GM19467 (cell line): ENCODE data around the gene SLC25A26.

Source experiments
- ATAC-seq: cut with Tn5 transposase; IDR thresholded peaks from one replicate; pipeline ENCODE4 v1.9.1; 2021; ENCODE audit warnings: mild to moderate bottlenecking, moderate library complexity; ENCODE audit not compliant: unreplicated experiment

Gene SLC25A26

DNA sequence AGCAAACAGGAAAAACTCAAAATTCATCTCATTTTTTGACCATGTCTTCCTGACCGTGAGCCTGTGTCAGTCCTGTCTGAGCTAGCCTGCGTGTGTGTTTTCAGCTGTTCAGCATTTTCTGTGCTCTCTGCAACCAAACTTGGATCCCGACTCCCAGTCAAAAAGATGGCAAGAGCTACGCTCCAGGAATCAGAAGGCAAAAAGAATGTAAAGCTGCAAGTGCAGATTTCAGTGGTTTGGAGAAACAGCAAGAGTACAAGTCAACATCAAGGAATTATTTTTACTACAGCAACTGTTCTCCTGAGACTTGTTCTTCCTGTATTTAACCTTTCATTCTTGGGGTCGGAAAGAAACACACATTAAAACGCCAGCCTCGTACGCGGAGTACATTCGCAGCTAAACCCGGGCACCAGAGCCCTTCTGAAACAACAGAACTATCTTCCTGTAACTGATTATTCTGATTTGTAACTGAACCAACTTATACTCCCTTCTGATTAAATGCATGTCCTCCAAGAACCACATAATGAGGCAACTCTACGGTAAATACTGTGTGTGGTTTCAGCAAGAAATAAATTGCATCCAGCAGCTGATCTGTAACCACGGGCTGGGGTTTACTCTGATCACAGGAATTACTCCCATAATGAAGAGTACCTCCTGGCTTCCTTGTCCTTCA is 172.7 kb downstream of the SLC25A26 start:
- ATAC-seq: peak; percentile 9

DNA sequence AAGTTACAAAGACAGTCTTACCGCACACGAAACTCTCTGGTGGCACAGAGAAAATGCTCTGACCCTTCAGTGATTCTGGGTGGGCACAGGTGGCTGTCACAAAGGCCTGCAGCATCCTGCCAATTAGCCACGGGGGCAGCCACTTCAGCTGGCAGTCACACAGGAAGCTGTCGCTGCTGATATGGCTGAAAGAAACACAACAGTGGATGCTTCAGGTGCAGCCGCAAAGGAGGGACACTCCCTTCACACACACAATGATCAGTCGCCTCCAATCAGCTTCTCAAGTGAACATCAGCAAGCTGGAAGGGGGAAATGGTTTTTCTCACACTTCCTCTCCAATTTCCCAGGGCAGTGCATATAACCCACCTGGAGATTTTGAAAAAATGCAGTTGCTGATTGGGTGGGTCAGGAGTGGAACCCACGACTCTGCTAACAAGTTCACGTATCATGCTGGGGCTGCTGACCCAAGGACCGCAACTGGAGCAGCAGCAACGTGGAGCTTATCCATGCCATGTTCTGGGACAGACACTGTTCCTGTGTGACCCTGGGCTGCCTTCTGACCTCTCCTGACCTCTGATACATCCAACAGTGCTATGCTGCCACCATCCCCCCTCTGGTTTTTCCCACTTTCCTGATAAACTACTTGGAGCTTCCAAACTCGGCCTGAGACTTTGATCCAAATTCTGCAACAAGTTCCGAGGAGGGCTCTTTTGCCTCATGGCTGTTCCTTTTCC is 173.4 kb downstream of the SLC25A26 start:
- ATAC-seq: peak; percentile 69

DNA sequence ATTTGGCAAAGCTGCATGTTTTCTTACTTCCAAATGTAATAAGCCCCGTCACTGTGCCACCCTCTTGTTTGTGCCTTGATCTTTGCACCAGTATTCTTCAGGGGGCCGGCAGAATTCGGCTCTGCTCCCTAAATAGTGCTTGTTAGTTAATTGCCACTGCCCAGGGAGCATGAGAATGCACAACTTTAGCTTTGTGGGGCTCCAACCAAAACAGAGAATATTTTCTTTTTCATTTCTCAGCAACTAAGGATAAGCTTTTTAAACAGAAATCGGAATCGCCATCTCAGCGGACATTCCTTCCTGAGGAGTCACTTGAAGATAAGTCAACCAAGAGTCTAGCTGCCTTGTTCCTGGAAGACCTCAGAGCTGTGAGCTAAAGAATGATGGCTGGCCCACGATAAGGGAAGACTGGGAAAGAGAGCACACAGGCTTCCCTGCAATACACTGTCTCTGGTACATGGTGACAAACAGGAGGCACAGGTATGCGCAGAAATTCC is 174.0 kb downstream of the SLC25A26 start:
- no peak for ATAC-seq

DNA sequence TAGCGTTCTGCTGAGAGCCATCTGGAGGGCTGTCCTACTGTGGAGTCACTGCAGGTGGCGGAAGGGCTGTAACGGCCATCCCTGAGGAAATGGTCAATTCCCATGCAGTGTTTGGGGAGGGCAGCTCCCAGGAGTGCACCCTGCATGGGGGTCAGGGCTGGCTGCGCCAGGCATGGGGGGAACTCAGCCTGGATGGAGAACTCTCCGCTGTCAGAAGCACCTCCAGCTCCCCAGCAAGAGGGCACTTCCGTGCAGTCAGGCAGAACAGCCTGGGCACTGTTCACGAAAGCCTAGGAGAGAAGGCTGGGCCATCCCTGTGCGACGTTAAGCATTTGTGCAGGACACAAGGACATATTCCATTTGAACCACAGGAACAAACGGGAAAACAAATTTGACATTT is 174.8 kb downstream of the SLC25A26 start:
- no peak for ATAC-seq

DNA sequence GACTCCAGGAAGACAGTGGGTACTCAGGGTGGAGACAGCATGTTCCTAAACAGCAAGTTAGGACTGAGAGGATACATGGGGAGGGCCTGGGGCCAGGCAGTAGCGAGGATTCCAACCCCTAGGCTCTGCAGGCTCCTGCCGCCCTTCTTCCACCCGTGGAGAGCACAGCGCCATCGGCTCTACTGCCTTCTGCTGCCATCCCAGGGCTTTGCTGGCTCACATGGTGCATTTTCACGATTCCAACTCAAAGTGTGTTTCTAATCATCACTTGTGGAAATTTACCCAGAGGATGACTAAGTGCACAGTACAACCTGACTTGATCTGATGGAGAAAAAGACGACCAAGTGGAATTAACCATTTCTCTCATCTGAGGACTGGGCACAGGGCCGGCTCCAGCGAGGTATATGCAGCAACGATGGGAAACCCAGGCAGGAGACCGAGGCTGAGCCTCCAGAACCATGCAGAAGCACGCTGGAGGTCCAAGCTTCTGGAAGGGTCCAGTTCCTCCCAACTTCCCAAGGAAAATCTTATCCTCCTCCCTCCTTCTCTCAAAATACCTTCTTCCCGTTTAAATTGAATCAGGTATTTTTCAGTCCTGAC is 175.5 kb downstream of the SLC25A26 start:
- ATAC-seq: no peak

DNA sequence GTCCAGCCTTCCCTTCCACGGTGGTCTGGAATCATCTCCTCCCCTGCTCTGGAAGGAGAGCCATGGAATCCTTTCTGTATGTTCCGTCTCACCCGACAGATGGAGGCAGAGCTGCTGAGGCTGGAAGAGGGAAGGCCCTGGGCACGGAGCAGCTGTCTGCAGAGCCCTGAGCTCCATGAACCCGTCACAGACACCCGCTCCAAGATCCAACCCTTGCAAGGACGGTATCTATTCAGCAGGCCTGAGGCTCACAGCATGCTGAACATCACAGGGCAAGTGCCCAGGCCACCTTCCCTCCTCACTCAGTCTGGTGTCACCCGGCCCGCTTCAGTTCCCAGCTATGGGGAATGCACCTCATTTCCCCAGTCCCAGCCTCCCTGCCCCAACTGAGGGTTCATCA is 176.1 kb downstream of the SLC25A26 start:
- no peak for ATAC-seq

DNA sequence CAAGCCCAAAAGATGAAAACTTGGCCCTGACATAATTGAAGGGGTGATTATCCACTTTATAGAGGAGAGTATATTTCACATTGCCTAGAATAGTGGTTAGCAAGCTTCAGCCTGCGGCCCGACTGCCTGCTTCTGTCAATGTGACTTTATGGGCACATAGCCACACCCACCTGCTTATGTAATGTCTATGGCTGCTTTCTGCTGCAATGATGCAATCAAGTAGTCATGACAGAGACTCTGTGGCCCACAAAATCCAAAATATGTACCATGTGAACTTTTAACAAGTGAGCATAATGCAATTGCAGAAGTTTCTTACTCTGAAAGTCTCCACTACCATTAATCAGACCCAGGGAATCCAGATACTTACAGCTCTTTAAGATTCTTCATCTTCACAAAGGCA is 176.9 kb downstream of the SLC25A26 start:
- no peak for ATAC-seq

DNA sequence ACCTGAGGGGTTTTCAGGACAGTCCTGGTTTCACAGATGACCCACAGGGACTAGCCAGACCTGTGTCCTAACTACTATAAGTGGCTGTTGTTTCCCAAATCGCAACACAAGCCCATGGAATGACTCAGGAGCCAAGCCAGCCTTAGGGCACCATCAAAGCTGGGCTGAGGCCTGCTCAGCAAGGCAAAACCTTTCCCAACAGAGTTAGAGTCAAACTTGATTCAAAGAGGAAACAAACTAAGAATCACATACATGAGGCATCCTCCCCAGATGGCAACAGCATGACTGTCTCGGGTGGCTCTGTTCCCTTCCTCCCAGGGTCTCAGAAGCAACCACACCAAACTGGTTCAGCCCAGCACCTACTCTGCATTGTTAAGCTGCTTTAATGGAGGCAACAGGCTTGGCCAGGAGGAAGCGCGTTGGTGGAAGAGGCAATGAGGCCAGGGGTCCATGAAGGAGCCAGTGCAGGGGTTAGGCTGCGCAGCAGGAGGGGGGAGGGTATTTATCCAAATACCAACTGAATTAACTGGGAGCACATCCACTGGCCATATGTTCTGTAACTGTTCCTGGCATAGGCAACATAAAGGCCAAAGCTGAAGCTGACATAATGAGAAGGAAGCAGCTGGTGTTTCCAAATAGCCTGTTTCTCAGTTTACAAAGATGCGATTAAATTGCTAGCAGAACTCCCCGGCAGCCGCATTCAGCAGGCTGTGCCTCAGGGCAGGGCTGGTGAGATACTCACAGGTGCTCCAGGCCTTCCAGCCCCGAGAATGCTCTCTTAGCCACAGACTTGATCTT is 177.6 kb downstream of the SLC25A26 start:
- no peak for ATAC-seq

DNA sequence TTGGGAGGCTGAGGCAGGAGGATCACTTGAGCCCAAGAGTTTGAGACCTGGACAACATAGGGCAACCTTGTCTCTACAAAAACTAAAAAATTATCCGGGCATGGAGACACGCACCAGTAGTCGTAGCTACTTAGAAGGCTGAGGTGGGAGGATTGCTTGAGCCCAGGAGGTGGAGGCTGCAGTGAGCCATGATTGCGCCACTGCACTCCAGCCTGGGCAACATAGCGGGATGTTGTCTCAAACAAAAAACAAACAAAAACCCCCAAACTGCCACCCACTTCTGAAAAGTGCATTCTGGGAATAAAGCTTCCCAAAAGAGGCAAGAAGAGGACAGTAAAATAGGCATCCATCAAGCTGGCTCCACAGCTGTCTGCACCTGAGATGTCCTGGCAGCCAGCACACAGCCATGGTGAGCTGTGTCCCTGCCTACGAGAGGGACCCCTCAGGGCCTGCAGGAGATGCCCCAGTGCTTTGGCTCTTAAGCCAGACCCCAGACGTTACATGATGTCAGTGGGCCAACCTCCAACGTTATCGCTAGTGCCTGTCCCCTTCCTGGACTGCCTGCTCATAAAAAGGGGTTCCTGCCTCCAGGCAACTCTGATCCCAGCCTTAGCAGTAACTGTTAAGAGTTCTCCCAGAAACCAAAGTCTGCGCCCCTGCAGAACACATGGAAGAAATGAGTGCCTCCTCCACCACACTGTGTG is 178.9 kb downstream of the SLC25A26 start:
- ATAC-seq: no peak

DNA sequence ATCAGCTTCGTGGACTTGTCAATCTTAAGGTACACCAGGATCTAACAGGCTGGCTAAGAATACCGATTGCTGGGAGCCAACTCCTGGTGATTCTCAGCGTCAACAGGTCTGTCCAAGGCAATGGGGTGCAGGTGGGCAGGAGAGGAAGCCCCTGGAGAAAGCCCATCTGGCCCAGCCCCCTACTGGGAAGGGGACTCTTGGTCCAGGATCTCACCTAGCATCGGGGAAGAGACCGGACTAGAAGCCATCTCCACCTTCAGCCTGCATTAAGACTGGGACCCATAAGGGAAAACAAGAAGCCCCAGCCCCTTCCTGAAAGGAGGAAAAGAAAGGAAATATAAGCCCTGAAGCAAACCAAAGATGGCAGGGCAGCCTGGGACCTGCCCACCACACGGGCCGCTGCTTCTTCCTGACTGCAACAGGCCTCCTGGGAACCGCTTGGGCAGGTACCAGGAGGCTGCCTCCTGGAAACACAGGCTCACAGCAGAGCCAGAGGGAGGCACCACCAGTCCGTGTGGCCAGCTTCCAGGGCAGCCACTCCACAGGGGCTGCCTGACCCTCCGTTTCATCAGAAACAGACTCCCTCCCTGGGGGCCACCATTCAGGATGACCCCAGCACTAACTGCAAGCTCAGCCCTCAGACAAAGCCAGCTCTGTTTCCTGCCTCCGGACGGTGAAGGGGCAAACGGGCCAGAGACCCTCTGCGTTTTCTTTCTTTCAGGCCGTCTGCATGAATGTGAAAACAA is 179.8 kb downstream of the SLC25A26 start:
- ATAC-seq: no peak

DNA sequence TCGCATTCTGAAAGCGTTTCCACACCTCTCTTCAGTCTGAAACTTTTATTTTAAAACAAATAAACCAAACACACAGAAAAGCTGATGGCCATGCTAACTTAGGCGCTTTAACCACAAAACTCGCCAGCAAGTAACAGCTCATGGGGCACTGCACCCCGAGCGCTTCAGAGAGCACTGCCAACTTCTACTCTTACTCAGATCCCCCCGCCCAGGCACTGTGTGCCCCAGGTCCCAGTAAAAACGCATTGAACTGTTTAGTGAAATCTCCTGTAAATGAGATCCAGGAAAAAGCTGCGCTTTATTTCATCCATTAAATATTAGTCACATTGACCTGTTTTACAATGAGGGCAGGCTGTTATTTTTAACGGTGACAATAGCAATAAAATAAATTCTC is 180.4 kb downstream of the SLC25A26 start:
- no peak for ATAC-seq

DNA sequence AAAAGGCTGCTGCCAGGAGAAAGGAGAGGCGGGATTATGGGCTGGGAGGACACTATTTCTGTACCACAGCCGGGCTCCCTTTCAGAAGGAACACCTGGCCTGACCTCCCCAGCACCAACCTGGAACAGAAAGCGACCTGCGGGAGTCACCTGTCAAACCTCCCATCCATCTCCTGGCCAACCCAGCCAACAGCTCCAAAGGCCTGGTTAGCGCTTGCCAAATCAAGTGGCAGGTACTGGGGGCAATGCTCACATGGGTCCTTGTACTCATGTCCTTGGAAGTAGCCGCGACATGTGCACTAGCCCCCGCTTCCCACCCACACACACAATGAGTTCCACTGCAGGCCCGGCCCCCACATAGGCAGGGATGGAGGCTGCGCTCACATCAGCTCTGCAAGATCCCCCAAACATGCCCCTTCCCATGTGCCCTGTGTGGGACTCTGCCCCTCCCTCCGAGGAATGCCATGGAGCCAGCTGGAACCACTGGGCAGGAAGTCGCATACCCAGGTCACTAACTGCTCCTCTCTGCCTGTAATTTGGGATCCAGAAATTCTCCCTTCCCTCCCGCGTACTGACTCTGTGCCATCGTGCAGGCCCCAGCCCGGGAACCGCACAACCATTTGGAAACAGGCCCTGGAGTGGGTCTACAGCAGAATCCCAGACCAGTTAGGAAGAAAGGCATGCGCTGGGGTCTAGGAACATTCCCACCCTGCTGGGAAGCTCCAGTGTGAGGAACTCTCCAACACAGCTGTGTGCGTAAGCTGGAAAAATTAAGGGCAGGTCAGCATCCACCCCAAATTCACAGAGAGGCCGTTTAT is 181.1 kb downstream of the SLC25A26 start:
- no peak for ATAC-seq

DNA sequence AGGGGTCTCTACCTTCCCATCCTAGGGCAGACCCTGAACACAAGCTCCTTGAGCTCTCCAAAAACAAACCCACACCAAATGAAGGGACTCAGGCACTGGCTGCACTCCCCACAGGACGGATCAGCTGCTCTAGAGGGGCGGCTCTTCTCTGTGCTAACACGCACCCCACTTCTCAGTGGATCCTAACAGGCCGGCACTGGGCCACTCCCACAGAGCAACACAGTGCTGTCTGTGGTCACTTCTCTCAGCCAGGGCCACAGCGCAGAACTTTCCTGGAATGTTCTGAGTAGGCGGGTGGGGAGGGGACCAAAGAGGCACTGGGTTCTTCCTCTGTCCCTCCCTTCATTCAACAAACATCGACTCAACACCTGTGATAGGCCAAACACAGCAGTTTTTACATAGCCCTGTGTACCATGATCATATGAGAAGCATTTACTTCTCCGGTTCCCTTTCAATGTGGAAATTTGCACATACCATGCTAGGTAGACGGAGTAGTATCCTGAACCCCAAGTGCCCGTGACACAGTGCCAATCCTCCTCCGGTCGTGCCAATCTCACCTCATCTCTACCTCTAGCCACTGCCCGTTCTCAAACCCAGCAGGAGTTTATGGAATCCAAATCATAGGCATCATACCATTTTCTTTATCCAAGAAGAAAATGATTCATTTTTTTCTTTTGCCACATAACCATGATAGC is 181.9 kb downstream of the SLC25A26 start:
- no peak for ATAC-seq

DNA sequence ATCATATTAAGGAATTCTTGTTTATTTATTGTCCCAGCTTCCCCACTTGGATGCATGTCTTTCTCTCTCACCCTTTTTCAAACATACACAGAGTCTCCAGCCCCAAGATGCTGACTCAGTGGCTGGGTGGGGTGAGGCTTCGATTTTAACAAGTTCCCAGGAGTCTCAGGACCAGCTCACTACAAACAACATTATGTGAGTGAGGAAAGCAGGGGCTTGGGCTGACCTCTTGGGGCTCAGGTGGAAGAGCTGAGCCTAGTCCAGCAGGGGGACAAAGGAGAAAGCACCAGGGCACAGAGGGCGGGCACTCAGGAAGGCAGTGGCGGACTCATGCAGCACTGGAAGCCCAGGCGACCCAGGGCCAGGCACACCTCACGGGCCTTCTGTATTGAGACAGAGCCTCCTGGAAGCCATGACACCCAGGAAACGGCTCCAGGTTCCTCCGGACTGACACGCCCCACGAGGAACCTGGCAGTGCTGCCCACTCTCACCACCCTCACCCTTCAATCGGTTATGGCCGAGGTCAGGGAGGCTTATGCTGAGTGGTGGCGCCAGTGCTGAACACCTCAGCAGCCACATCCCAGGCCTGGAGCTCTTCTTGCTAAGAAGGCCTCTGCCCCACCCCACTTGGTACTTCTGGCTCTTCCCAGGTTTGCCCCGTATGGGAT is 182.7 kb downstream of the SLC25A26 start:
- ATAC-seq: no peak

DNA sequence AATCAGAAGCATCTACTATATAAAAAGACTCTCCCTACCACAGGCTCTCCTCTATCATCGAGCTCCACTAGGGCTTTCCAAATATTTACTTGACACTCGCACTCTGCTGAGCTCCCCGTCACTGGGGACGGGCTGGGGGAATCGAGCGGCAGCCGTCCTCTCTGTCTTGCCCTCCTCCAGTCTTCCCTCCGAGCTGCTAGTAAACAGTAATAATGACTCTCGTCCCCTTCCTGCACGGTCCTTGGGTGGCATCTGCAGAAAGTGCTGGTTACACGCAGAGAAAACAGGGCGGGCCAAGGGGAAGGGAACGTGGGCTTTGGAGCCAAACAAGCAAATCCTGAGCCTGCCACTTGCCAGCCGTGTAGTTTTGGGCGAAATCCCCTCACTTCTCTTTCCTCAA is 183.4 kb downstream of the SLC25A26 start:
- ATAC-seq: no peak

DNA sequence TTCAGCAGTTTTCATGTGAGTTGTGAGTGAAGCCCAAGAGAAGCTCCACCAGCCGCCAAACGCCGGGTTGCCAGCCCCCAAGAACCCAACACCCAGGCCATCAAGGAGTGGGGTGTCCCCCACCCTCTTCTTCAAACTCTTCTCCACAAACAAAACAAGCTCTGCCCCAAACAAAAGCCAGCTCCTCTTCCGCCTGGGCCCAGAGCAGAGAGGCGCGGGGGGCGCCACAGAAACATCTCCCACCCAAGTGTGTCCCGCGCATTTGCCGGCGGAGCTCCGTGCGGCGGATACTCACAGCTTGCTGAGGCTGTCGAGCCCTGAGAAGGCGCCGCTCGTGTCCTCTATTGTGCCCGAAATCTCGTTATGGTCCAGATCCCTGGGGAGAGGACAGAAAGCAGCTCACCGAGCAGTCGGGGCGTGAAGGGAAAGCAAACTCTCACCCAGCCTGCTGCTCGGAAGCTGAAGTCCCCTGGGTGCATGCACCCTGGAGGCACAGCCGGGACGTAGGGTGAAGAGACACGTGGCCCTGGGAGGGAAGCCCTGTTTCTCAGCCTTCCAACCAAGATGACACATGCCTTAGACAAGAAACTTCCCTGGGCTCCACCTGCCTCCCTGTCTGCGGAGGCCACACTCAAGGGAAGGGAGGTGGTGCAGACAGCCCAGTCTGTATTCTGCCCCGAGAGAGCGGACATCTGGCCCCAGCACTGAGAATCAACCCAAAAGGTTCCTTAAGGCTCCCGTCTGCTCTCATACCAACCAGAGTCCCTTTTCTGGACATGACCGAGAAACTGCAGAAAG is 184.3 kb downstream of the SLC25A26 start:
- no peak for ATAC-seq

DNA sequence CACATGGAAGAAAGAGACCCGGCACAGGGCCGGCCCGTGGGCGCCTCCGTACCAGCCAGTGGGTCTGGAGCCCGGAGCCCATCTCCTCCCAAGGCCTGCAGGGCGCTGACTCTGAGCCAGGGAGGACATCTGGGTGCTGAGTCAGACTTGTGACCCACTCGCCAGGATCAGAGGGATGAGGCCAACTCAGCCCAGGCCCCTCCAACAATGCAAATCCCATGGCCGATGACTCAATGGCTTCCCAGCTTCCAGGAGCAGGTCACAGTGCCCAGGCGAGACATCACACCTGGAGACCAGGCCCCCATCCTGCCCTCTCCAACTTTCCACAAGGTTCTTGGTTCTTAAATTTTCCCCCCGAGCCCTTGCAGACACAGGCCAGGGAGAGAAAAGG is 184.9 kb downstream of the SLC25A26 start:
- ATAC-seq: no peak
